ENCODE data around the gene FRMD7. TPM values are rescaled to one million over a fixed set of nuclear protein-coding genes. Genes with fewer than 3 reads are reported as not detected.
A peak's percentile ranks its signal among the peaks of the same experiment; 100 is the strongest.

The FRMD7 gene
- total RNA-seq, 1 donor from 2014 or later = not detected

DNA sequence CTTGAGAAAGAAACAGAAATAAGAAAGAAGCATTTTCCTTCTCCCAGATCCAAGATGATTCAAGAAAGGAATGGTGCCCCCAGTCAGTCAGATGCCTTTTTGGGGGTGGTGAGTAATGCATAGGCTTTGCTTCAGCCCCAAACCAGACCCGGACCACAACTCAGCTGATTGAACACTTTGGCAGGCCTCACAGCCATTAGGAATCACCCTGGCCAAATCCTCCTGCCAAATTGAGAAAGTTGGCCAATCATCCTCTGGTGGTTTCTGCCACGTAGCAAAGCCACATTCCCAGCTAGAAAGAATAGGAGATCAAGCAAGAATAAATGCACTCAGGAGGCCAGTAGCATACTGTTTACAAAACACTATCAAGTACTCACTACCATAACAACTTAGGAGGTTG is 33.7 kb downstream of the FRMD7 start:
- Mint-ChIP-seq H3K4me1 (ENCODE audit: low read depth) (peaks cover 32% of the 10 kb centered on the region), H3K9me3 (ENCODE audit: low read depth) (no peaks in the 10 kb centered on the region), H3K4me3 (ENCODE audit: low read depth) (no peak overlapping the region), H3K27ac (no peak overlapping the region), H3K36me3 (ENCODE audit: insufficient read depth) (no peaks in the 10 kb centered on the region), H3K27me3 (no peaks in the 10 kb centered on the region)
- DNase-seq (ENCODE audit: low spot score, unreplicated experiment) = no peak
- TF ChIP-seq CTCF (IDR thresholded peaks at IDR 0.05; ENCODE audit: unreplicated experiment) = no peak

DNA sequence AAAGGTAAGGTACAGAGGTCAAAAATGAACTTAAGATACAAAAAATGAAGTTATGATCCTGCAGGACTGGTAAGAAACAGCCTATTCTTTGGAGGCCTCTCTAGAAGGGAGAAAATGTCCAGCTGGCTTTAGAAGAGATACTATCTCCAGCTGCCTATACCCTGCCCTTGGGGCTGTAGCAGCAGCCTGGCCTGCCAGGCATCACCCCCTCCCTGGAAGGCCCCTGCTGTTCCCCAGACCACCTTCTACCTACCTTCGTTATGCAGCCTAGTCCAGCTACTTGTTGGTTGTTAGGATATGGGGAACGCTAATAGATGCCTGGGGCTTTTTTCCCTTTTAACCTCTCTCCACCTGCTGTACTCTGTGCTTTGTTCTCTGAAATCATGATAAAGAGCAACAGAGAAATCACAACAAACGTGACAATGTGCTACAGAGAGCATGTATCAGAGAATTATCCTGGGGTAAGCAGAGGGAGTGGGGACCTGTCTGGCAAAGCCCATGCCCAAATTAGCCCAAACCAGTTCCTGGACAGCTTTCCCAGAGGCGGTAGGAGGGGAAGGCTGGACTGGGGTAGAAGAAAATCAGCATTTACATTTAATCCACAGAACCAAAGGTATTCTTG is 34.5 kb downstream of the FRMD7 start:
- Mint-ChIP-seq H3K36me3 (ENCODE audit: insufficient read depth) (no peaks in the 10 kb centered on the region), H3K9me3 (ENCODE audit: low read depth) (no peaks in the 10 kb centered on the region), H3K27ac (peak overlapping the region; percentile 32), H3K4me1 (ENCODE audit: low read depth) (peaks cover 26% of the 10 kb centered on the region), H3K4me3 (ENCODE audit: low read depth) (no peak overlapping the region), H3K27me3 (no peaks in the 10 kb centered on the region)
- no peak for TF ChIP-seq CTCF (IDR thresholded peaks at IDR 0.05; ENCODE audit: unreplicated experiment)
- DNase-seq (ENCODE audit: low spot score, unreplicated experiment) = no peak

GRCh38 chrX:132092439-132093065 is 35.3 kb downstream of the FRMD7 start:
- Mint-ChIP-seq H3K27me3 (no peaks in the 10 kb centered on the region), H3K9me3 (ENCODE audit: low read depth) (no peaks in the 10 kb centered on the region), H3K4me1 (ENCODE audit: low read depth) (peaks cover 20% of the 10 kb centered on the region), H3K4me3 (ENCODE audit: low read depth) (no peak overlapping the region), H3K27ac (peak overlapping the region; percentile 25), H3K36me3 (ENCODE audit: insufficient read depth) (no peaks in the 10 kb centered on the region)
- peak; percentile 29 for DNase-seq (ENCODE audit: low spot score, unreplicated experiment)
- peak; percentile 86 for TF ChIP-seq CTCF (IDR thresholded peaks at IDR 0.05; ENCODE audit: unreplicated experiment)

GRCh38 chrX:132090403-132091159 is 37.2 kb downstream of the FRMD7 start:
- DNase-seq (ENCODE audit: low spot score, unreplicated experiment) = no peak
- Mint-ChIP-seq H3K27me3 (no peaks in the 10 kb centered on the region), H3K4me3 (ENCODE audit: low read depth) (no peak overlapping the region)

More at GRCh38 chrX:132090403-132091159, 37.2 kb downstream of the FRMD7 start:
- Mint-ChIP-seq H3K9me3 (ENCODE audit: low read depth) (no peaks in the 10 kb centered on the region), H3K4me1 (ENCODE audit: low read depth) (peaks cover 12% of the 10 kb centered on the region), H3K36me3 (ENCODE audit: insufficient read depth) (no peaks in the 10 kb centered on the region), H3K27ac (no peak overlapping the region)
- TF ChIP-seq CTCF (IDR thresholded peaks at IDR 0.05; ENCODE audit: unreplicated experiment) = no peak

All from progenitor cell of endocrine pancreas (in vitro differentiated cells).